GM19099 (cell line): ENCODE results near the gene EFCAB6.

ENCODE experiments used
- POLR2A ChIP-seq: IDR thresholded peaks from 3 replicates; pipeline ENCODE4 v1.6.1; 2011; ENCODE audit warnings: low read depth; ENCODE audit not compliant: insufficient read length; ENCODE audit errors: extremely low read depth

Gene EFCAB6

GRCh38 chr22:43828998-43829782 lies 17.1 kb upstream of the EFCAB6 start:
- TF ChIP-seq POLR2A, result no peak

GRCh38 chr22:43828725-43828997 lies 16.6 kb upstream of the EFCAB6 start:
- TF ChIP-seq POLR2A, result no peak

- no peak for TF ChIP-seq POLR2A
Observed at GRCh38 chr22:43827926-43828724, 16.0 kb upstream of the EFCAB6 start.

GRCh38 chr22:43827003-43827735 lies 15.1 kb upstream of the EFCAB6 start:
- TF ChIP-seq POLR2A, result no peak

GRCh38 chr22:43826142-43827002 lies 14.3 kb upstream of the EFCAB6 start:
- no peak for TF ChIP-seq POLR2A

- no peak for TF ChIP-seq POLR2A
Observed at GRCh38 chr22:43825651-43826050, 13.5 kb upstream of the EFCAB6 start.

GRCh38 chr22:43824724-43825420 lies 12.8 kb upstream of the EFCAB6 start:
- no peak for TF ChIP-seq POLR2A

GRCh38 chr22:43823911-43824665 lies 12.0 kb upstream of the EFCAB6 start:
- no peak for TF ChIP-seq POLR2A

- no peak for TF ChIP-seq POLR2A
Observed at GRCh38 chr22:43823353-43823908, 11.3 kb upstream of the EFCAB6 start.

- TF ChIP-seq POLR2A, result no peak
Observed at GRCh38 chr22:43821606-43822425, 9.7 kb upstream of the EFCAB6 start.

GRCh38 chr22:43820651-43821305 lies 8.7 kb upstream of the EFCAB6 start:
- no peak for TF ChIP-seq POLR2A
